ENCODE data around the gene MRPS2.

DNA sequence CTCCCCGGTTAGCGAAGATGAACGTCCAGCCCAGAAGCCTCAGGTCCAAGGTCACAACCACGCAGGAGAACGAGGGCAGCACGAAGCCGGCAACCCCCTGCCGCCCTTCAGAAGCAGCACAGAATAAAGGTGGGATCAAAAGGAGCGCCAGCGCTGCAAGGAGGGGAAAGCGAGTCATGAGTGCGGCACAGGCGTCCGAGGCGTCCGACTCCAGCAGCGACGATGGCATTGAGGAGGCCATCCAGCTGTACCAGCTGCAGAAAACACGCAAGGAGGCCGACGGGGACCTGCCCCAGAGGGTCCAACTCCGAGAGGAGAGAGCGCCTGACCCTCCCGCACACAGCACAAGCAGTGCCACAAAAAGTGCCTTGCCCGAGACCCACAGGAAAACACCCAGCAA lies 15.1 kb upstream of the MRPS2 start:
- TF ChIP-seq, protein P1, sequence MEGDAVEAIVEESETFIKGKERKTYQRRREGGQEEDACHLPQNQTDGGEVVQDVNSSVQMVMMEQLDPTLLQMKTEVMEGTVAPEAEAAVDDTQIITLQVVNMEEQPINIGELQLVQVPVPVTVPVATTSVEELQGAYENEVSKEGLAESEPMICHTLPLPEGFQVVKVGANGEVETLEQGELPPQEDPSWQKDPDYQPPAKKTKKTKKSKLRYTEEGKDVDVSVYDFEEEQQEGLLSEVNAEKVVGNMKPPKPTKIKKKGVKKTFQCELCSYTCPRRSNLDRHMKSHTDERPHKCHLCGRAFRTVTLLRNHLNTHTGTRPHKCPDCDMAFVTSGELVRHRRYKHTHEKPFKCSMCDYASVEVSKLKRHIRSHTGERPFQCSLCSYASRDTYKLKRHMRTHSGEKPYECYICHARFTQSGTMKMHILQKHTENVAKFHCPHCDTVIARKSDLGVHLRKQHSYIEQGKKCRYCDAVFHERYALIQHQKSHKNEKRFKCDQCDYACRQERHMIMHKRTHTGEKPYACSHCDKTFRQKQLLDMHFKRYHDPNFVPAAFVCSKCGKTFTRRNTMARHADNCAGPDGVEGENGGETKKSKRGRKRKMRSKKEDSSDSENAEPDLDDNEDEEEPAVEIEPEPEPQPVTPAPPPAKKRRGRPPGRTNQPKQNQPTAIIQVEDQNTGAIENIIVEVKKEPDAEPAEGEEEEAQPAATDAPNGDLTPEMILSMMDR (IDR thresholded peaks at IDR 0.05): no peak
- TF ChIP-seq POLR2A (IDR thresholded peaks at IDR 0.05): no peak
